HepG2 (cell line): ENCODE measurements around the gene PXK. TPM values are rescaled to one million over a fixed set of nuclear protein-coding genes. Genes with fewer than 3 reads are reported as not detected.

Experiments used
- ATAC-seq: fragments of 200-7000 bp; cut with Tn5 transposase; 3 replicates; pipeline ENCODE4 v1.9.1; 2020; ENCODE audit warnings: mild to moderate bottlenecking, moderate library complexity
- BruUV-seq: library from RNA; stranded (reverse); fragments of 400-500 nt; replicated peaks from 2 replicates; lab custom pipeline; 2021; lab: Mats Ljungman, UMichigan
- CTCF ChIA-PET: fragments of 300-600 bp; formaldehyde crosslinking; extraction: SDS; loops from one replicate; lab custom pipeline; 2021; ENCODE audit warnings: low total read pairs, inconsistent platforms, low intra/inter-chr PET ratio; lab: Yijun Ruan, JAX
- POLR2A ChIA-PET: fragments of 350-600 bp; sonication (Branson Sonifier 250); formaldehyde crosslinking; loops from one replicate; lab custom pipeline; 2020; ENCODE audit warnings: antibody characterized with exemption, inconsistent platforms; lab: Yijun Ruan, JAX
- DNase-seq: peaks from one replicate; pipeline ENCODE4 v3.0.0-alpha.2; 2015; ENCODE audit warnings: low spot score
- FAIRE-seq: peaks from 3 replicates; lab custom pipeline; 2011; peaks lifted over from hg19 to GRCh38; lab: Jason Lieb, UNC
- H2AFZ ChIP-seq: one replicate; pipeline ENCODE4 v1.6.1; 2011; ENCODE audit warnings: low read length, inconsistent platforms
- H3K27ac ChIP-seq: fragments of 300-600 bp; 3 replicates; pipeline ENCODE4 v1.8.0; 2011; ENCODE audit warnings: mixed run types, mild to moderate bottlenecking, mixed read lengths, low read length, inconsistent platforms; ENCODE audit not compliant: insufficient read depth; ENCODE audit errors: extremely low read length
- H3K27me3 ChIP-seq, 2 experiments: fragments of 200-600 bp in 1 of 2; 2 replicates in 1 of 2; 3 replicates in 1 of 2; pipeline versions ENCODE4 v1.6.0 to v1.8.0; 2011; ENCODE audit warnings: low read length in 2 of 2, mild to moderate bottlenecking in 2 of 2, moderate library complexity in 2 of 2, inconsistent platforms in 1 of 2; ENCODE audit not compliant: insufficient read depth in 2 of 2, control insufficient read depth in 1 of 2
- H3K36me3 ChIP-seq, 2 experiments: fragments of 200-600 bp in 1 of 2; replicated peaks in 1 of 2; 2 replicates in 1 of 2; 3 replicates in 1 of 2; pipeline versions ENCODE4 v1.5.1 to v1.8.0; 2011; ENCODE audit warnings: low read length in 2 of 2, inconsistent platforms in 1 of 2; ENCODE audit not compliant: insufficient read depth in 2 of 2, control insufficient read depth in 1 of 2
- H3K4me1 ChIP-seq: 2 replicates; pipeline ENCODE4 v1.5.1; 2012; ENCODE audit warnings: low read length, inconsistent platforms; ENCODE audit not compliant: insufficient read depth
- H3K4me2 ChIP-seq: 2 replicates; pipeline ENCODE4 v1.6.0; 2011; ENCODE audit warnings: low read depth, low read length, inconsistent platforms
- H3K4me3 ChIP-seq, 3 experiments: fragments of 200-600 bp in 1 of 3; sonication (generic), shearing (Covaris generic) in 1 of 3; replicated peaks in 1 of 3; 2 replicates each; pipeline ENCODE4 v1.5.1; 2011 to 2016; ENCODE audit warnings: low read length in 3 of 3, inconsistent platforms in 2 of 3, low read depth in 2 of 3, mild to moderate bottlenecking in 2 of 3, control low read depth in 1 of 3, mixed read lengths in 1 of 3; ENCODE audit not compliant: insufficient read depth in 1 of 3
- H3K79me2 ChIP-seq: one replicate; pipeline ENCODE4 v1.6.1; 2011; ENCODE audit warnings: low read length, inconsistent platforms; ENCODE audit not compliant: insufficient read depth
- H3K9ac ChIP-seq: 2 replicates; pipeline ENCODE4 v1.6.0; 2011; ENCODE audit warnings: mild to moderate bottlenecking, low read depth, low read length, inconsistent platforms; ENCODE audit not compliant: insufficient read depth
- H3K9me3 ChIP-seq: 2 replicates; pipeline ENCODE4 v1.5.1; 2012; ENCODE audit warnings: mild to moderate bottlenecking, low read length
- H4K20me1 ChIP-seq: 2 replicates; pipeline ENCODE4 v1.6.0; 2011; ENCODE audit warnings: inconsistent platforms, mild to moderate bottlenecking, low read length, moderate library complexity; ENCODE audit not compliant: insufficient read depth
- BHLHE40 ChIP-seq: IDR thresholded peaks from 2 replicates; pipeline ENCODE4 v1.6.1; 2011; ENCODE audit warnings: low read length, improper control_type of control experiment
- CCAR2 ChIP-seq: fragments of 200-400 bp; formaldehyde crosslinking; optimal IDR thresholded peaks from 2 replicates; pipeline ENCODE3; 2018; ENCODE audit warnings: low read depth, mild to moderate bottlenecking, low read length, moderate library complexity
- KAT2B ChIP-seq: fragments of 150-350 bp; IDR thresholded peaks from 2 replicates; pipeline ENCODE4 v1.6.1; 2014; ENCODE audit warnings: low read depth, low read length, borderline replicate concordance
- PAWR ChIP-seq: sonication (generic); formaldehyde crosslinking; IDR thresholded peaks from 2 replicates; pipeline ENCODE4 v1.4.0; 2020; ENCODE audit warnings: missing genetic modification reagents, mild to moderate bottlenecking, borderline replicate concordance
- RARG ChIP-seq: sonication (generic); formaldehyde crosslinking; IDR thresholded peaks from 2 replicates; pipeline ENCODE4 v1.4.0; 2020; ENCODE audit warnings: low read depth, mild to moderate bottlenecking, missing genetic modification reagents
- SP1 ChIP-seq, 2 experiments: fragments of 450-650 bp in 1 of 2; sonication (generic) in 1 of 2; formaldehyde crosslinking in 1 of 2; IDR thresholded peaks; 2 replicates each; pipeline versions ENCODE4 v1.4.0 to v1.6.1; 2016 to 2020; ENCODE audit warnings: missing genetic modification reagents in 1 of 2
- TCF7L2 ChIP-seq: IDR thresholded peaks from 2 replicates; pipeline ENCODE4 v1.6.1; 2011; ENCODE audit warnings: mild to moderate bottlenecking, low read depth, low read length, moderate library complexity
- THAP11 ChIP-seq: IDR thresholded peaks from 2 replicates; pipeline ENCODE4 v1.6.1; 2016; ENCODE audit warnings: missing biosample characterization, missing genetic modification reagents
- ZMYM2 ChIP-seq: sonication (generic); formaldehyde crosslinking; IDR thresholded peaks from 2 replicates; pipeline ENCODE4 v1.8.0; 2022; ENCODE audit warnings: mild to moderate bottlenecking, missing genetic modification reagents
- ZNF326 ChIP-seq: sonication (generic); formaldehyde crosslinking; IDR thresholded peaks from 2 replicates; pipeline ENCODE4 v1.4.0; 2020; ENCODE audit warnings: missing genetic modification reagents, borderline replicate concordance
- ZNF569 ChIP-seq: sonication (generic); formaldehyde crosslinking; IDR thresholded peaks from 2 replicates; pipeline ENCODE4 v1.5.0; 2020; ENCODE audit warnings: mild to moderate bottlenecking, missing genetic modification reagents, moderate library complexity, borderline replicate concordance
- WGBS: methylation state at CpG from one replicate; pipeline ENCODE4 v1.1.6; 2017; ENCODE audit warnings: low lambda C conversion rate; 5-methylcytosine and 5-hydroxymethylcytosine counted together
- in situ Hi-C: cut with HindIII; loops from 2 replicates; pipeline ENCODE4 v1.10.0; 2017; ENCODE audit warnings: low pct_unique_long_range_greater_than_20kb; ENCODE audit not compliant: extremely low pct_ligation_motif_present
- intact Hi-C: fragments of 100-400 bp; cut with micrococcal nuclease; formaldehyde crosslinking; loops from one replicate; pipeline ENCODE4 v1.10.0; 2022; ENCODE audit not compliant: unreplicated experiment
- polyA plus RNA-seq, 8 experiments: library from polyadenylated mRNA; depleted of rRNA in 3 of 8; stranded (reverse) in 7 of 8; unstranded in 1 of 8; fragments of >200 nt; fragmentation: Illumina TruSeq in 4 of 8; extraction: Trizol in 4 of 8; gene quantifications; 2 replicates each; pipeline versions ENCODE4 v1.2.1 to v1.2.3, GENCODE V29; 2011 to 2016; ENCODE audit warnings: low read depth in 4 of 8, missing spikeins in 1 of 8, mixed read lengths in 1 of 8; ENCODE audit not compliant: insufficient read depth in 1 of 8
- total RNA-seq, 5 experiments: library from RNA; depleted of rRNA; stranded (reverse); fragments of >200 nt; fragmentation: Illumina TruSeq; extraction: Trizol; gene quantifications; 2 replicates each; pipeline ENCODE4 v1.2.3, GENCODE V29; 2016; ENCODE audit warnings: low read depth in 1 of 5
- TF ChIP-seq, protein P1 (sequence below): sonication (generic); formaldehyde crosslinking; IDR thresholded peaks from 2 replicates; pipeline ENCODE4 v1.9.0; 2021; ENCODE audit warnings: missing genetic modification reagents, mild to moderate bottlenecking, borderline replicate concordance
- TF ChIP-seq, protein P2 (sequence below): sonication (generic); formaldehyde crosslinking; IDR thresholded peaks from 2 replicates; pipeline ENCODE4 v1.9.0; 2021; ENCODE audit warnings: missing genetic modification reagents, borderline replicate concordance
- TF ChIP-seq, protein P3 (sequence below): sonication (generic); formaldehyde crosslinking; IDR thresholded peaks from 2 replicates; pipeline ENCODE4 v1.5.1; 2020; ENCODE audit warnings: mild to moderate bottlenecking, missing genetic modification reagents, borderline replicate concordance

The PXK gene
- total and polyA plus RNA-seq, 2 of the 13 experiments (the other 11 are each of a cell fraction or from before 2014, with no cell fraction given): 6.4 to 18.6 TPM

DNA sequence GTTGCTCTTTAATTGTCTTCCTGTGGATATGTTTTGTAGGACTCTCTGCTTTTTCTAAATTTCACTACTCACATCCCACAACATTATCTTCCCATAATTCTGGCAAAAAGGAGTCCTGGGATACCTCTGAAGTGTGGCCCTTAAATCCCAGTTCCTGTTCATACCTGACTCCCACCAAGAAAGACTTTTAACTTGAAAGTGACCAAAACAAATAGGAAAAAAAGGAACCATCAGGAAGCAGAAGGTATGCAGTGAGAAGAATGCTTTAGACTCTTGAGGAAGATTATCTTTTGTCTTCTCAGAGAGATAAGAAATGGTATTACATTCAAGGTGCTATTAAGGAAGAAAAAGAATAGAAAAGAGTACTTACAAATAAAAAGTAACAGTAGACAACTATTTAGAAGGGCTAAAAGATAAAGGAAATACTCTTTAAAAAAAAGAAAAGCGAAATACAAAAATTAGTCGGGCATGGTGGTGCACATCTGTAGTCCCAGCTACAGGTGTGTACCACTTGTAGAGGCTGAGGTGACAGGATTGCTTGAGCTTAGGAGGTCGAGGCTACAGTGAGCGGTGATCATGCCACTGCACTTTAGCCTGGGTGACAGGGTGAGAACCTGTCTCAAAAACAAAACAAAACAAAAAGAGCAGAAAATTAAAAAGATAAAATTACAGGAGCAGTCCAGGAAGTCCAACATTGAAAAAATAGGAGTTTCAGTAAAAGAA is 46.8 kb downstream of the PXK start:
- ATAC-seq: no peak
- Histone ChIP-seq H3K9me3 (no peaks in the 10 kb centered on the region), H3K36me3 (0 out of 5 replicates have a peak, but pooled peaks cover 0 to 3% of the 10 kb centered on the region in 2 experiments), H3K9ac (no peak overlapping the region), H3K4me2 (no peak overlapping the region), H3K4me3 (no peak overlapping the region), H3K79me2 (no peaks in the 10 kb centered on the region), H3K27ac (no peak overlapping the region), H3K4me1 (no peaks in the 10 kb centered on the region), H4K20me1 (no peaks in the 10 kb centered on the region), H2AFZ (no peak overlapping the region), H3K27me3 (no peaks in the 10 kb centered on the region)
- ChIA-PET POLR2A (no interaction called here), CTCF (no interaction called here)
- BruUV-seq: no TSS peak
- 89% methylated on average over 4 of the region's 4 CpGs for WGBS
- DNase-seq: no peak
- intact Hi-C loops (no loop called here), in situ Hi-C loops (no loop called here)
- TF ChIP-seq PAWR (CRISPR knock-in tag) (no peak), THAP11 (no peak), SP1 (IDR thresholded peaks at IDR 0.05) (no peak), SP1 (CRISPR knock-in tag; IDR thresholded peaks at IDR 0.05) (no peak), BHLHE40 (no peak), ZNF569 (CRISPR knock-in tag) (no peak), RARG (CRISPR knock-in tag) (no peak), KAT2B (no peak), TCF7L2 (no peak), ZNF326 (CRISPR knock-in tag) (no peak), ZMYM2 (CRISPR knock-in tag) (no peak), CCAR2 (no peak)
- TF ChIP-seq, protein P1, sequence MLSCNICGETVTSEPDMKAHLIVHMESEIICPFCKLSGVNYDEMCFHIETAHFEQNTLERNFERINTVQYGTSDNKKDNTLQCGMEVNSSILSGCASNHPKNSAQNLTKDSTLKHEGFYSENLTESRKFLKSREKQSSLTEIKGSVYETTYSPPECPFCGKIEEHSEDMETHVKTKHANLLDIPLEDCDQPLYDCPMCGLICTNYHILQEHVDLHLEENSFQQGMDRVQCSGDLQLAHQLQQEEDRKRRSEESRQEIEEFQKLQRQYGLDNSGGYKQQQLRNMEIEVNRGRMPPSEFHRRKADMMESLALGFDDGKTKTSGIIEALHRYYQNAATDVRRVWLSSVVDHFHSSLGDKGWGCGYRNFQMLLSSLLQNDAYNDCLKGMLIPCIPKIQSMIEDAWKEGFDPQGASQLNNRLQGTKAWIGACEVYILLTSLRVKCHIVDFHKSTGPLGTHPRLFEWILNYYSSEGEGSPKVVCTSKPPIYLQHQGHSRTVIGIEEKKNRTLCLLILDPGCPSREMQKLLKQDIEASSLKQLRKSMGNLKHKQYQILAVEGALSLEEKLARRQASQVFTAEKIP (CRISPR knock-in tag): no peak
- TF ChIP-seq, protein P2, sequence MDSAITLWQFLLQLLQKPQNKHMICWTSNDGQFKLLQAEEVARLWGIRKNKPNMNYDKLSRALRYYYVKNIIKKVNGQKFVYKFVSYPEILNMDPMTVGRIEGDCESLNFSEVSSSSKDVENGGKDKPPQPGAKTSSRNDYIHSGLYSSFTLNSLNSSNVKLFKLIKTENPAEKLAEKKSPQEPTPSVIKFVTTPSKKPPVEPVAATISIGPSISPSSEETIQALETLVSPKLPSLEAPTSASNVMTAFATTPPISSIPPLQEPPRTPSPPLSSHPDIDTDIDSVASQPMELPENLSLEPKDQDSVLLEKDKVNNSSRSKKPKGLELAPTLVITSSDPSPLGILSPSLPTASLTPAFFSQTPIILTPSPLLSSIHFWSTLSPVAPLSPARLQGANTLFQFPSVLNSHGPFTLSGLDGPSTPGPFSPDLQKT (CRISPR knock-in tag): no peak
- TF ChIP-seq, protein P3, sequence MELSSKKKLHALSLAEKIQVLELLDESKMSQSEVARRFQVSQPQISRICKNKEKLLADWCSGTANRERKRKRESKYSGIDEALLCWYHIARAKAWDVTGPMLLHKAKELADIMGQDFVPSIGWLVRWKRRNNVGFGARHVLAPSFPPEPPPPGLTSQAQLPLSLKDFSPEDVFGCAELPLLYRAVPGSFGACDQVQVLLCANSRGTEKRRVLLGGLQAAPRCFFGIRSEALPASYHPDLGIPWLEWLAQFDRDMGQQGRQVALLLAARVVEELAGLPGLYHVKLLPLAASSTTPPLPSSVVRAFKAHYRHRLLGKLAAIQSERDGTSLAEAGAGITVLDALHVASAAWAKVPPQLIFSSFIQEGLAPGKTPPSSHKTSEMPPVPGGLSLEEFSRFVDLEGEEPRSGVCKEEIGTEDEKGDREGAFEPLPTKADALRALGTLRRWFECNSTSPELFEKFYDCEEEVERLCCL (CRISPR knock-in tag): no peak
- FAIRE-seq: no peak
